ENCODE results near the gene ARID3A.

The ARID3A gene

DNA sequence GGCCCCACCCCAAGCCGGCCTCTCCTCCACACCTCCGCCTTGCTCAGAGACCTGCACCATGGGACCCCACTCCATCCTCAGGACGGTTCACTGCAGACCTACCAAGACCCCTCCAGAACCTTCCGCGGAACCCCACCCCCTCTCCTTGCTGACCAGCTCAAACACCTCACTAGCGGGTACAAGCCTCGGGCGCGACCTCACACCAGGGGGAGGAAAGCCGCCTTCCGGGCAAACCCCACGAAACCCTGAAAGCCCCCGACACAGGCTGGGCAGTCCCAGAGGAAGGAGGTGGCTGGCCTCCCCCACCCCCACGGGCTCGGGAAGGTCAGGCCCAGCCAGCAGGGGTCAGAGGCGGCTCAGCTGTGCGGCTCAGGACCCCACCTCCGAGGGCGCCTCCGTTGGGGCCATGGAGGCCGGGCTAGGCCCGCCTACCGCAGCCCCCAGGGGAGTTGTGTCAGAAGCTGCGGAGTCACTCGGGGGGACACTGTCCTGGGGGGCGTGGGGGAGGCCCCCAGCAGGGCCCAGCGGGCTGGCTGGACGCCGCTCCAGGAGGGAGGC is 84.2 kb downstream of the ARID3A start:
- no peak for TF ChIP-seq CTCF (IDR thresholded peaks at IDR 0.05; ENCODE audit: insufficient read depth, missing control alignments)
- FAIRE-seq (no peak), DNase-seq (ENCODE audit: insufficient read length, low spot score) (no peak)

- DNase-seq (ENCODE audit: insufficient read length, low spot score) (no peak), FAIRE-seq (no peak)
- TF ChIP-seq CTCF (IDR thresholded peaks at IDR 0.05; ENCODE audit: insufficient read depth, missing control alignments) = no peak
Observed at GRCh38 chr19:1010586-1011510, 85.0 kb downstream of the ARID3A start.

- TF ChIP-seq CTCF (IDR thresholded peaks at IDR 0.05; ENCODE audit: insufficient read depth, missing control alignments) = no peak
- FAIRE-seq (no peak), DNase-seq (ENCODE audit: insufficient read length, low spot score) (no peak)
Observed at GRCh38 chr19:1011831-1012333, 86.0 kb downstream of the ARID3A start.

GRCh38 chr19:1012334-1012733 is 86.5 kb downstream of the ARID3A start:
- no peak for DNase-seq (ENCODE audit: insufficient read length, low spot score)
- no peak for FAIRE-seq
- TF ChIP-seq CTCF (IDR thresholded peaks at IDR 0.05; ENCODE audit: insufficient read depth, missing control alignments) = no peak

DNA sequence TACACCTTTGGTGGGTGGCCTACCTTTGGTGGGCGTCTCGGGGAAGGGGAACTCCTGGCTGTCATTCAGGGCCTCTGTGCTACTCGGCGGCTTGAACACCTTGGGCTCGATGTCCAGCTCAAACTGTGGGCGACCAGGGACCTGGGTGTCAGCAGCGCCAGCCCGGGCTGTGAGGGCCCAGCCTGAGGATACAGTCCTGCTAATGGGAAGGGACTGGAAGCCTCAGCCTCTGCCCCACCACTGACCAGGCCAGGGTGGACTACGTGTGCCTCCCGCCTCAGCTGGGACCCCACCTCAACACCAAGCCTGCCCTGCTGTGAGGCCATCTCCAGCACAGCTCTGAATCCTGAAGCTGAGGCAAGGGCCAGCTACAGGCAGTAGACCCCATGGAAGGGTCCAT is 87.4 kb downstream of the ARID3A start:
- TF ChIP-seq CTCF (IDR thresholded peaks at IDR 0.05; ENCODE audit: insufficient read depth, missing control alignments) = no peak
- no peak for DNase-seq (ENCODE audit: insufficient read length, low spot score)
- FAIRE-seq = no peak

DNA sequence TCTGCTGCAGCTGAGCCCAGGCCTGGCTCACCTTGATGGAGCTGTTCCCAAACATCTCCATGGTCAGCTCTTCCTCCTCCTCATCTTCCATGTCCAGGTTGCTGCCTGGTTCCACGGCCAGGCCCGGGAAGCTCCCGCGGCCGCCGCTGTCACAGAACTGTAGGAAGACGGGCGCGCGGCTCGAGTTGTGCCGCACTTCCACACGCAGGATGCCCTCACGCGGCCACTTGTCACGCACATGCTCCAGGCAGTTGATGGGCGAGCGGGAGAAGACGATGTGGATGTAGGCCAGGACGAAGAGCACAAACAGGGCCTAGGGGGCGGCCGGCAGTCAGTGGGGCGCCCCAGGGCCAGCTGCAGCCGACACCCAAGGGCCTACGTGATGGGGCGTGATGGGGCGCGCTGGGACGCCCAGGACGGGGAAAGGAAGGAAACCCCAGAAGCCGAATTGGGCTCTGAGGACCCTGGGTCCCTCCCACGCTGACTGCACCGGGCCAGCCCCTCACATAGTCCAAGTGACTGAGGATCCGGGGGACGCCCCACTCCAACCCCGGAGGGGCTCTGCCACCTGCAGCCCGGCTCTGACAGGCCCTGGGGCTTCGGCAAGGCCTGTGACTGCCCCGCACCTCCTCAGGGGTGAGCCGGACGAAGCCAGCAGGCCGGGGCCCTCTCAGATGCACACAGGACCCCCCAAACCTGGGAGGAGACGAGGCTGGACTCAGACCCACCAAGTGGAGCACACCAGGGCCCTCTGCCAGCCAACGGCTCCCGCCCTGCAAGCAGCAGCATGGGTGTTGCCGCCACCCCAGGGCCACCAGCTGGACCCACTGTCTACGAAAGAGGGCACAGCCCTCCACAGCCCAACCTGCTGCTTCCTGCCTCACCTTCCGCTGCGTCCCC is 88.6 kb downstream of the ARID3A start:
- FAIRE-seq (no peak), DNase-seq (ENCODE audit: insufficient read length, low spot score) (no peak)
- TF ChIP-seq CTCF (IDR thresholded peaks at IDR 0.05; ENCODE audit: insufficient read depth, missing control alignments) = no peak
